ENCODE measurements around the gene FAM50A. TPM values are rescaled to one million over a fixed set of nuclear protein-coding genes. Genes with fewer than 3 reads are reported as not detected.

Gene FAM50A
- total RNA-seq, 1 experiment from 2014 or later = 57.4 TPM

DNA sequence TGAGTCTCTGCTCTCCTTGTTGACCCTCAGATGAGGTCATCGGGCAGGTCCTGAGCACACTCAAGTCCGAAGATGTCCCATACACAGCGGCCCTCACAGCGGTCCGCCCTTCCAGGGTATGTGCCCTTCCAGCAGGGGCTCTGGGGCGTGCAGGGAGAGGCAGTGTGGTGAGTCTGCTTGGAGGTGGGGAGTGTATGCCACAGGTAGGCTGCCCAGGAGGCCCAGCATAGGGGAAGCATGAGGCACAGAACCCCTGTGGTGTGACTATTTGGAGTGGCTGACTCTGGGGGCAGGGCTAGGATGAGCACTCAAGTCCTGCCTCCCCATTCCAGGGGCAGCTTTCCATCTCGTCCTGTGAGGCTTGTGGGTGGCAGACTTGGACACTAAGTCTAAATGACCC lies 10.3 kb upstream of the FAM50A start:
- Histone ChIP-seq H2BK15ac (ENCODE audit: low read depth, low read length) (no peak overlapping the region), H4K20me1 (ENCODE audit: control insufficient read depth, insufficient read depth, insufficient read length) (no peaks in the 10 kb centered on the region), H3K14ac (ENCODE audit: insufficient read depth, low read length) (no peak overlapping the region), H3K18ac (ENCODE audit: insufficient read length, low read depth, low read length) (no peak overlapping the region), H3K79me1 (ENCODE audit: insufficient read depth, low read depth, low read length, poor library complexity, severe bottlenecking) (no peaks in the 10 kb centered on the region), H3K27me3 (ENCODE audit: insufficient read depth, low read length) (no peaks in the 10 kb centered on the region), H4K8ac (replicated peaks; ENCODE audit: insufficient read length, low read depth, low read length) (no peak overlapping the region), H2BK12ac (ENCODE audit: insufficient read length, low read depth, low read length) (no peak overlapping the region), H3K9me3 (ENCODE audit: control insufficient read depth, low read depth, low read length) (peaks cover 39% of the 10 kb centered on the region), H3K27ac (ENCODE audit: insufficient read length, low read depth, low read length) (no peak overlapping the region), H3K23me2 (ENCODE audit: insufficient read length, low read depth, low read length, poor library complexity, severe bottlenecking) (peaks cover 7% of the 10 kb centered on the region), H3K4ac (ENCODE audit: low read depth, low read length) (no peak overlapping the region), H4K5ac (ENCODE audit: insufficient read length, low read depth, low read length) (no peak overlapping the region), H3K79me2 (ENCODE audit: insufficient read depth, low read length) (peaks cover 2% of the 10 kb centered on the region; the same call in 1 of the 2 replicates), H2BK120ac (ENCODE audit: low read depth, low read length, poor library complexity, severe bottlenecking) (no peak overlapping the region), H3K23ac (ENCODE audit: insufficient read length, low read depth, low read length) (no peak overlapping the region), H3T11ph (ENCODE audit: low read length) (no peak overlapping the region), H2AFZ (ENCODE audit: low read length) (no peak overlapping the region), H3K56ac (ENCODE audit: insufficient read length, low read depth, low read length) (no peak overlapping the region), H3K4me1 (ENCODE audit: insufficient read depth, low read length) (no peaks in the 10 kb centered on the region), H2AK5ac (ENCODE audit: insufficient read length, low read length) (no peak overlapping the region), H3K9ac (ENCODE audit: extremely low read depth, insufficient read length, low read length) (no peak overlapping the region), H2BK5ac (ENCODE audit: insufficient read length, low read length) (no peak overlapping the region), H3K4me2 (ENCODE audit: insufficient read depth, insufficient read length, low read length) (no peak overlapping the region), H2BK20ac (ENCODE audit: low read depth, low read length, poor library complexity, severe bottlenecking) (no peak overlapping the region), H4K91ac (ENCODE audit: insufficient read length, low read depth, low read length) (no peak overlapping the region)
- DNase-seq = no peak
- TF ChIP-seq, protein P1, sequence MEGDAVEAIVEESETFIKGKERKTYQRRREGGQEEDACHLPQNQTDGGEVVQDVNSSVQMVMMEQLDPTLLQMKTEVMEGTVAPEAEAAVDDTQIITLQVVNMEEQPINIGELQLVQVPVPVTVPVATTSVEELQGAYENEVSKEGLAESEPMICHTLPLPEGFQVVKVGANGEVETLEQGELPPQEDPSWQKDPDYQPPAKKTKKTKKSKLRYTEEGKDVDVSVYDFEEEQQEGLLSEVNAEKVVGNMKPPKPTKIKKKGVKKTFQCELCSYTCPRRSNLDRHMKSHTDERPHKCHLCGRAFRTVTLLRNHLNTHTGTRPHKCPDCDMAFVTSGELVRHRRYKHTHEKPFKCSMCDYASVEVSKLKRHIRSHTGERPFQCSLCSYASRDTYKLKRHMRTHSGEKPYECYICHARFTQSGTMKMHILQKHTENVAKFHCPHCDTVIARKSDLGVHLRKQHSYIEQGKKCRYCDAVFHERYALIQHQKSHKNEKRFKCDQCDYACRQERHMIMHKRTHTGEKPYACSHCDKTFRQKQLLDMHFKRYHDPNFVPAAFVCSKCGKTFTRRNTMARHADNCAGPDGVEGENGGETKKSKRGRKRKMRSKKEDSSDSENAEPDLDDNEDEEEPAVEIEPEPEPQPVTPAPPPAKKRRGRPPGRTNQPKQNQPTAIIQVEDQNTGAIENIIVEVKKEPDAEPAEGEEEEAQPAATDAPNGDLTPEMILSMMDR (conservative IDR thresholded peaks at IDR 0.05) = no peak
- peak overlapping the region in 1 of 2 experiments; percentile 43; a peak in 1 of 5 replicates for H3K4me3 Mint-ChIP-seq
- peaks cover 72 to 85% of the 10 kb centered on the region in 2 experiments for H3K9me3 Mint-ChIP-seq
- peaks cover 18 to 47% (median 46%) of the 10 kb centered on the region in 3 experiments for H3K36me3 Mint-ChIP-seq (ENCODE audit: insufficient read depth in 1 of 3, low read depth in 3 of 3)
- no peaks in the 10 kb centered on the region for H3K27me3 Mint-ChIP-seq (ENCODE audit: low read depth)
- no CpG with 5 or more reads among the region's 7 CpGs for WGBS (ENCODE audit: extremely low coverage, insufficient read length, low lambda C conversion rate)
- peak overlapping the region in 1 of 3 experiments; percentile 78; a peak in 1 of 7 replicates for H3K27ac Mint-ChIP-seq
- peaks cover 12 to 24% of the 10 kb centered on the region in 2 experiments for H3K4me1 Mint-ChIP-seq
